Measurements from ENCODE around the gene GBX1. TPM values are rescaled to one million over a fixed set of nuclear protein-coding genes. Genes with fewer than 3 reads are reported as not detected.
A peak's percentile ranks its signal among the peaks of the same experiment; 100 is the strongest.

Gene GBX1
- total and polyA plus RNA-seq, 2 of the 4 experiments (the other 2 are of a cell fraction), result not detected

DNA sequence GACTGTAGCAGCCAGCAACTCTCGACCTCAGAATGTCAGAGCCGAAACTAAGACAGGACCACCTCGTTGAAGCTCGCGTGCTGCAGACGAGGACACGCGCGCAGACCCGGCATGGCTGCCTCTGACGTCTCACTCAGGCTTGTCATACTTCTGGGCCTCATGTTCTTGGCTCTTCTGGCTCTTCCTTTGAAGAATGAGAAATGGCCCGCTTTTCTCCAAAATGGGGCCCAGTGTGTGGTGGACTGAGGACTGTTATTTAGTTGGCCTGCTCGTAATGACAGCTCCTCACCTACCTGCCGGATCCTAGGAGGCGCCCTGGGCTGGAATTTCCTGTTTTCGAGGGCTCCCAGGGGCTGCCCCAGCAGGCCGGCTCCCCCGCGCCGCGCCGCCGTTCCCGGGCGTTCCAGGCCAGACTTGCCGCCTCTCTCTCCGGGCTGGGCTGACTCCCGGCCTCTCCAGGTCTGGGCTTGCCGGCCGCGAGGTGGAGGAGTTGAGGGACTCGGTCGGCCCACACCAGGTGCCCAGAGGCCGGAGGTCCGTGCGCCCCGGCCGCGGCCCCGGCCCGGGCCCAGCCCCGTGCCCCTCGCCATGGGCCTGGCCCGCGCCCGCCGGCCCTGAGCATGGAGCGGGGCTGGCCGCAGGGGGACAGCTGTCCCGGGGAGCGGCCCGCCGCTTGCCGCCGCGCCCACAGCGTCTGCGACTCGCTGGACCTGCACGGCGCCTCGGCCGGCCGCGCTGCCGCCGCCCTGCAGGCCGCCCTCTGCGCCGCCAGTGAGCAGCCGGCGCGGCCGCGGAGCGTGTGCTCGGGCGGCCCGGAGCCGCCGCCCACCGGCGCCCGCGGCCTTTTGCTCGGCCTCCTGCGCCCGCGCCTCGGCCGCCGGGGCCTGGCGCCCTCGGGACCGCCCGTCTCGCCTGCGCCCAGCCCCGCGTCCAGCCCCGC is 53.1 kb downstream of the GBX1 start:
- H2BK15ac ChIP-seq (ENCODE audit: low read depth, low read length), result peak overlapping the region; percentile 29; the same call in 1 of the 3 replicates
- H2BK20ac ChIP-seq (ENCODE audit: low read depth, low read length), result 0 out of 2 replicates have a peak overlapping the region, but pooled peaks have one; percentile 38
- H3K4me3 ChIP-seq (ENCODE audit: insufficient read depth, low read depth, low read length), result no peak overlapping the region
- peak overlapping the region; percentile 57 for H3K4me2 ChIP-seq (ENCODE audit: low read depth, low read length)
- peak overlapping the region; percentile 5 to 82; a peak in 3 of 4 replicates for H4K8ac ChIP-seq (ENCODE audit: low read depth in 2 of 2, low read length in 2 of 2)
- H2BK5ac ChIP-seq (ENCODE audit: low read depth, low read length, poor library complexity, severe bottlenecking), result peak overlapping the region; percentile 63
- 15% methylated on average over 45 of the region's 101 CpGs; no CpG with 5 or more reads in 1 of the 2 experiments for WGBS, 2 experiments (ENCODE audit: extremely low coverage in 2 of 2, insufficient read length in 1 of 2)
- peak overlapping the region; percentile 64 for H3K23ac ChIP-seq (ENCODE audit: low read depth, low read length)
- peak overlapping the region; percentile 81 for H4K91ac ChIP-seq (ENCODE audit: insufficient read depth, low read depth, low read length)
- peaks cover 18 to 76% of the 10 kb centered on the region in 2 experiments for H3K79me1 ChIP-seq (ENCODE audit: low read depth in 1 of 2, low read length in 2 of 2)
- peaks cover 24% of the 10 kb centered on the region for H3K36me3 ChIP-seq (ENCODE audit: control insufficient read depth, insufficient read depth, low read length)
- DNase-seq (no peak), ATAC-seq (ENCODE audit: low read depth) (peak; percentile 7)
- H2AK9ac ChIP-seq (replicated peaks; ENCODE audit: low read depth, low read length, poor library complexity), result peak overlapping the region; percentile 70
- H3K27ac ChIP-seq (ENCODE audit: insufficient read depth, low read length), result peak overlapping the region; percentile 66
- in situ Hi-C loops (cut with MboI; ENCODE audit: low sequenced_read_pairs) (loop anchor here (5.0 to 25.0 kb wide), 2 partner anchors 92 to 327 kb away; partner anchors contain the start of gene ATG9B), dilution Hi-C loops (cut with HindIII; ENCODE audit: low sequenced_read_pairs, unreplicated experiment) (no loop called here), intact Hi-C loops (cut with micrococcal nuclease) (loop anchor here (5.0 kb wide), 2 partner anchors 102 to 217 kb away; no protein-coding TSS in a partner anchor)
- H4K20me1 ChIP-seq (ENCODE audit: insufficient read depth, low read length), result peaks cover 78% of the 10 kb centered on the region
- peak overlapping the region; percentile 27 for H2AK5ac ChIP-seq (ENCODE audit: low read depth, low read length)
- H3K56ac ChIP-seq (ENCODE audit: extremely low read depth, insufficient read depth, low read length), result peak overlapping the region; percentile 73; the same call in 1 of the 2 replicates
- H3K4me1 ChIP-seq (ENCODE audit: control insufficient read depth, insufficient read depth, low read length), result peaks cover 21% of the 10 kb centered on the region
- no TSS peak for BruUV-seq (replicated peaks)
- H3K14ac ChIP-seq (replicated peaks; ENCODE audit: low read depth, low read length), result peak overlapping the region; percentile 74; the same call in 1 of the 2 replicates
- no peaks in the 10 kb centered on the region for H3K27me3 ChIP-seq (ENCODE audit: control insufficient read depth, insufficient read depth, low read length)
- peak overlapping the region; percentile 71; the same call in 1 of the 2 replicates for H2BK120ac ChIP-seq (ENCODE audit: low read depth, low read length)
- peak overlapping the region; percentile 16; the same call in 1 of the 2 replicates for H3K18ac ChIP-seq (ENCODE audit: low read depth, low read length)
- H3K9me3 ChIP-seq (ENCODE audit: control insufficient read depth, insufficient read depth, low read length), result no peaks in the 10 kb centered on the region
- H4K5ac ChIP-seq (ENCODE audit: low read depth, low read length), result 0 out of 2 replicates have a peak overlapping the region, but pooled peaks have one; percentile 16
- no peak for TF ChIP-seq RFX5 (IDR thresholded peaks at IDR 0.05; ENCODE audit: low read depth, low read length)
- 0 out of 2 replicates have a peak, but pooled peaks have one; percentile 25 for TF ChIP-seq POLR2A (IDR thresholded peaks at IDR 0.05; ENCODE audit: low read depth, low read length)
- TF ChIP-seq MAFK (IDR thresholded peaks at IDR 0.05; ENCODE audit: low read depth, low read length), result no peak
- no peak for TF ChIP-seq RAD21 (IDR thresholded peaks at IDR 0.05; ENCODE audit: low read length)
- TF ChIP-seq BHLHE40 (IDR thresholded peaks at IDR 0.05; ENCODE audit: low read depth, low read length), result peak; percentile 21; the same call in 1 of the 2 replicates
- TF ChIP-seq, protein P1, sequence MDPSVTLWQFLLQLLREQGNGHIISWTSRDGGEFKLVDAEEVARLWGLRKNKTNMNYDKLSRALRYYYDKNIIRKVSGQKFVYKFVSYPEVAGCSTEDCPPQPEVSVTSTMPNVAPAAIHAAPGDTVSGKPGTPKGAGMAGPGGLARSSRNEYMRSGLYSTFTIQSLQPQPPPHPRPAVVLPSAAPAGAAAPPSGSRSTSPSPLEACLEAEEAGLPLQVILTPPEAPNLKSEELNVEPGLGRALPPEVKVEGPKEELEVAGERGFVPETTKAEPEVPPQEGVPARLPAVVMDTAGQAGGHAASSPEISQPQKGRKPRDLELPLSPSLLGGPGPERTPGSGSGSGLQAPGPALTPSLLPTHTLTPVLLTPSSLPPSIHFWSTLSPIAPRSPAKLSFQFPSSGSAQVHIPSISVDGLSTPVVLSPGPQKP (IDR thresholded peaks at IDR 0.05; ENCODE audit: borderline replicate concordance, low read depth, low read length), result no peak
- no peak for TF ChIP-seq CEBPB (IDR thresholded peaks at IDR 0.05; ENCODE audit: low read depth, low read length)
- TF ChIP-seq MAZ (IDR thresholded peaks at IDR 0.05; ENCODE audit: borderline replicate concordance, low read depth, low read length), result no peak
- TF ChIP-seq NFE2L2 (IDR thresholded peaks at IDR 0.05; ENCODE audit: low read depth, low read length), result no peak
- TF ChIP-seq FOS (IDR thresholded peaks at IDR 0.05; ENCODE audit: low read depth, low read length), result no peak
- TF ChIP-seq, protein P2, sequence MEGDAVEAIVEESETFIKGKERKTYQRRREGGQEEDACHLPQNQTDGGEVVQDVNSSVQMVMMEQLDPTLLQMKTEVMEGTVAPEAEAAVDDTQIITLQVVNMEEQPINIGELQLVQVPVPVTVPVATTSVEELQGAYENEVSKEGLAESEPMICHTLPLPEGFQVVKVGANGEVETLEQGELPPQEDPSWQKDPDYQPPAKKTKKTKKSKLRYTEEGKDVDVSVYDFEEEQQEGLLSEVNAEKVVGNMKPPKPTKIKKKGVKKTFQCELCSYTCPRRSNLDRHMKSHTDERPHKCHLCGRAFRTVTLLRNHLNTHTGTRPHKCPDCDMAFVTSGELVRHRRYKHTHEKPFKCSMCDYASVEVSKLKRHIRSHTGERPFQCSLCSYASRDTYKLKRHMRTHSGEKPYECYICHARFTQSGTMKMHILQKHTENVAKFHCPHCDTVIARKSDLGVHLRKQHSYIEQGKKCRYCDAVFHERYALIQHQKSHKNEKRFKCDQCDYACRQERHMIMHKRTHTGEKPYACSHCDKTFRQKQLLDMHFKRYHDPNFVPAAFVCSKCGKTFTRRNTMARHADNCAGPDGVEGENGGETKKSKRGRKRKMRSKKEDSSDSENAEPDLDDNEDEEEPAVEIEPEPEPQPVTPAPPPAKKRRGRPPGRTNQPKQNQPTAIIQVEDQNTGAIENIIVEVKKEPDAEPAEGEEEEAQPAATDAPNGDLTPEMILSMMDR (conservative IDR thresholded peaks at IDR 0.05; ENCODE audit: low read depth, low read length), result no peak
- TF ChIP-seq SMC3 (IDR thresholded peaks at IDR 0.05; ENCODE audit: low read depth, low read length), result no peak
- CTCF ChIA-PET, result interaction anchor here (0.6 to 1.7 kb wide), 2 partner anchors 9 to 220 kb away, joined by 7 read pairs; no protein-coding TSS in a partner anchor
- peak overlapping the region; percentile 79 for H3K4ac ChIP-seq (ENCODE audit: low read depth, low read length)
- H2AFZ ChIP-seq (replicated peaks; ENCODE audit: low read length, poor library complexity), result peak overlapping the region; percentile 70
- H3K9me1 ChIP-seq (ENCODE audit: insufficient read depth, low read length), result peaks cover 13% of the 10 kb centered on the region
- POLR2A ChIA-PET (ENCODE audit: unreplicated experiment), result interaction anchor here (1.2 kb wide), 1 partner anchor 26 kb away, joined by 3 read pairs; no protein-coding TSS in a partner anchor
- peak overlapping the region; percentile 15; the same call in 1 of the 2 replicates for H3K9ac ChIP-seq (ENCODE audit: low read depth, low read length)
